IMR-90 (cell line): Measurements from ENCODE around the gene CCKAR. TPM values are rescaled to one million over a fixed set of nuclear protein-coding genes. Genes with fewer than 3 reads are reported as not detected.

ENCODE experiments used
- ATAC-seq: fragments of 200-7000 bp; cut with Tn5 transposase; 2 replicates; pipeline ENCODE4 v1.9.1; 2020; ENCODE audit warnings: low read depth, mild to moderate bottlenecking, moderate library complexity
- BruUV-seq: library from RNA; stranded (reverse); fragments of 400-500 nt; replicated peaks from 2 replicates; lab custom pipeline; 2021; lab: Mats Ljungman, UMichigan
- CTCF ChIA-PET: fragments of 300-600 bp; formaldehyde crosslinking; extraction: SDS; loops from one replicate; lab custom pipeline; 2021; ENCODE audit warnings: antibody characterized with exemption; lab: Yijun Ruan, JAX
- POLR2A ChIA-PET: fragments of 300-600 bp; sonication (Branson Sonifier 250); formaldehyde crosslinking; loops from one replicate; lab custom pipeline; 2022; ENCODE audit warnings: antibody characterized with exemption; ENCODE audit not compliant: unreplicated experiment; lab: Charles Lee
- DNase-seq: peaks from one replicate; pipeline ENCODE4 v3.0.0; 2013
- H2AFZ ChIP-seq: replicated peaks from 2 replicates; pipeline ENCODE3; 2013; ENCODE audit warnings: low read length, mild to moderate bottlenecking; ENCODE audit not compliant: poor library complexity
- H2AK5ac ChIP-seq: 2 replicates; pipeline ENCODE4 v1.6.1; 2013; ENCODE audit warnings: low read depth, low read length, inconsistent platforms
- H2AK9ac ChIP-seq: replicated peaks from 2 replicates; pipeline ENCODE3; 2013; ENCODE audit warnings: mild to moderate bottlenecking, low read depth, low read length, moderate library complexity; ENCODE audit not compliant: poor library complexity
- H2BK120ac ChIP-seq: 2 replicates; pipeline ENCODE4 v1.6.1; 2013; ENCODE audit warnings: low read depth, low read length, inconsistent platforms
- H2BK15ac ChIP-seq: 3 replicates; pipeline ENCODE4 v1.6.1; 2013; ENCODE audit warnings: low read depth, low read length, inconsistent platforms
- H2BK20ac ChIP-seq: 2 replicates; pipeline ENCODE4 v1.6.1; 2013; ENCODE audit warnings: low read depth, mild to moderate bottlenecking, inconsistent platforms, low read length, moderate library complexity
- H2BK5ac ChIP-seq: 2 replicates; pipeline ENCODE4 v1.6.1; 2013; ENCODE audit warnings: mild to moderate bottlenecking, low read depth, low read length, inconsistent platforms; ENCODE audit not compliant: poor library complexity, severe bottlenecking
- H3K14ac ChIP-seq: replicated peaks from 2 replicates; pipeline ENCODE4 v1.6.1; 2013; ENCODE audit warnings: low read depth, low read length, inconsistent platforms
- H3K18ac ChIP-seq: 2 replicates; pipeline ENCODE4 v1.6.1; 2013; ENCODE audit warnings: low read depth, low read length, control low read depth
- H3K23ac ChIP-seq: 2 replicates; pipeline ENCODE4 v1.6.1; 2013; ENCODE audit warnings: low read depth, low read length, inconsistent platforms
- H3K27ac ChIP-seq: 2 replicates; pipeline ENCODE4 v1.5.1; 2013; ENCODE audit warnings: mild to moderate bottlenecking, control low read depth, low read length; ENCODE audit not compliant: insufficient read depth
- H3K27me3 ChIP-seq: 2 replicates; pipeline ENCODE4 v1.6.1; 2013; ENCODE audit warnings: low read length; ENCODE audit not compliant: control insufficient read depth, insufficient read depth
- H3K36me3 ChIP-seq: 2 replicates; pipeline ENCODE4 v1.6.1; 2013; ENCODE audit warnings: low read length, mixed read lengths; ENCODE audit not compliant: control insufficient read depth, insufficient read depth
- H3K4ac ChIP-seq: 2 replicates; pipeline ENCODE4 v1.6.1; 2013; ENCODE audit warnings: low read depth, low read length, inconsistent platforms
- H3K4me1 ChIP-seq: 2 replicates; pipeline ENCODE4 v1.6.1; 2013; ENCODE audit warnings: low read length, mixed read lengths; ENCODE audit not compliant: control insufficient read depth, insufficient read depth
- H3K4me2 ChIP-seq: 2 replicates; pipeline ENCODE4 v1.6.1; 2013; ENCODE audit warnings: low read depth, mild to moderate bottlenecking, control low read depth, low read length, moderate library complexity
- H3K4me3 ChIP-seq: 2 replicates; pipeline ENCODE4 v1.5.1; 2013; ENCODE audit warnings: low read depth, mild to moderate bottlenecking, control low read depth, low read length, moderate library complexity; ENCODE audit not compliant: insufficient read depth
- H3K56ac ChIP-seq: 2 replicates; pipeline ENCODE4 v1.6.1; 2013; ENCODE audit warnings: low read length, inconsistent platforms; ENCODE audit not compliant: insufficient read depth; ENCODE audit errors: extremely low read depth
- H3K79me1 ChIP-seq, 2 experiments: 2 replicates each; pipeline ENCODE4 v1.6.1; 2013; ENCODE audit warnings: low read length in 2 of 2, inconsistent platforms in 1 of 2, low read depth in 1 of 2
- H3K9ac ChIP-seq: 2 replicates; pipeline ENCODE4 v1.6.1; 2013; ENCODE audit warnings: low read depth, low read length, control low read depth
- H3K9me1 ChIP-seq: 2 replicates; pipeline ENCODE4 v1.6.1; 2013; ENCODE audit warnings: low read length, inconsistent platforms; ENCODE audit not compliant: insufficient read depth
- H3K9me3 ChIP-seq: 2 replicates; pipeline ENCODE4 v1.6.1; 2013; ENCODE audit warnings: low read length; ENCODE audit not compliant: control insufficient read depth, insufficient read depth
- H4K20me1 ChIP-seq: 2 replicates; pipeline ENCODE4 v1.6.1; 2013; ENCODE audit warnings: low read length, inconsistent platforms; ENCODE audit not compliant: insufficient read depth
- H4K5ac ChIP-seq: 2 replicates; pipeline ENCODE4 v1.6.1; 2013; ENCODE audit warnings: mild to moderate bottlenecking, low read depth, low read length, control low read depth
- H4K8ac ChIP-seq, 2 experiments: 2 replicates each; pipeline ENCODE4 v1.6.1; 2013; ENCODE audit warnings: low read depth in 2 of 2, low read length in 2 of 2, control low read depth in 1 of 2, inconsistent platforms in 1 of 2
- H4K91ac ChIP-seq: 2 replicates; pipeline ENCODE4 v1.6.1; 2013; ENCODE audit warnings: low read depth, low read length, inconsistent platforms; ENCODE audit not compliant: insufficient read depth
- MAFK ChIP-seq: IDR thresholded peaks from 2 replicates; pipeline ENCODE4 v1.6.1; 2012; ENCODE audit warnings: low read depth, low read length, improper control_type of control experiment
- WGBS, 2 experiments: methylation state at CpG; one replicate each; pipeline versions ENCODE4 v1.1.5 to v1.1.7; 2013; ENCODE audit warnings: missing lambda C conversion rate in 2 of 2; ENCODE audit not compliant: insufficient read length in 1 of 2; ENCODE audit errors: extremely low coverage in 2 of 2; 5-methylcytosine and 5-hydroxymethylcytosine counted together
- dilution Hi-C: fragments of 300-500 bp; cut with HindIII; formaldehyde crosslinking; loops from one replicate; pipeline ENCODE4 v1.14.3; 2018; ENCODE audit warnings: low sequenced_read_pairs; ENCODE audit not compliant: unreplicated experiment
- in situ Hi-C: fragments of 300-500 bp; cut with MboI; formaldehyde crosslinking; loops from 3 replicates; pipeline ENCODE4 v1.14.3; 2019; ENCODE audit warnings: low sequenced_read_pairs, inconsistent platforms, mixed read lengths
- intact Hi-C: fragments of 100-400 bp; cut with micrococcal nuclease; formaldehyde crosslinking; loops from 2 replicates; pipeline ENCODE4 v1.10.0; 2022
- polyA plus RNA-seq, 3 experiments: library from polyadenylated mRNA; depleted of rRNA; stranded (reverse); fragments of >200 nt; gene quantifications; 2 replicates each; pipeline ENCODE4 v1.2.3, GENCODE V29; 2012; ENCODE audit warnings: low replicate concordance in 1 of 3
- total RNA-seq: library from RNA; depleted of rRNA; stranded (reverse); fragments of >200 nt; gene quantifications from 2 replicates; pipeline ENCODE4 v1.2.3, GENCODE V29; 2012
- TF ChIP-seq, protein P1 (sequence below): conservative IDR thresholded peaks from 2 replicates; pipeline ENCODE4 v1.5.1; 2012; ENCODE audit warnings: mild to moderate bottlenecking, low read depth, low read length, improper control_type of control experiment

The CCKAR gene
- total and polyA plus RNA-seq, 2 of the 4 experiments (the other 2 are of a cell fraction), result not detected

DNA sequence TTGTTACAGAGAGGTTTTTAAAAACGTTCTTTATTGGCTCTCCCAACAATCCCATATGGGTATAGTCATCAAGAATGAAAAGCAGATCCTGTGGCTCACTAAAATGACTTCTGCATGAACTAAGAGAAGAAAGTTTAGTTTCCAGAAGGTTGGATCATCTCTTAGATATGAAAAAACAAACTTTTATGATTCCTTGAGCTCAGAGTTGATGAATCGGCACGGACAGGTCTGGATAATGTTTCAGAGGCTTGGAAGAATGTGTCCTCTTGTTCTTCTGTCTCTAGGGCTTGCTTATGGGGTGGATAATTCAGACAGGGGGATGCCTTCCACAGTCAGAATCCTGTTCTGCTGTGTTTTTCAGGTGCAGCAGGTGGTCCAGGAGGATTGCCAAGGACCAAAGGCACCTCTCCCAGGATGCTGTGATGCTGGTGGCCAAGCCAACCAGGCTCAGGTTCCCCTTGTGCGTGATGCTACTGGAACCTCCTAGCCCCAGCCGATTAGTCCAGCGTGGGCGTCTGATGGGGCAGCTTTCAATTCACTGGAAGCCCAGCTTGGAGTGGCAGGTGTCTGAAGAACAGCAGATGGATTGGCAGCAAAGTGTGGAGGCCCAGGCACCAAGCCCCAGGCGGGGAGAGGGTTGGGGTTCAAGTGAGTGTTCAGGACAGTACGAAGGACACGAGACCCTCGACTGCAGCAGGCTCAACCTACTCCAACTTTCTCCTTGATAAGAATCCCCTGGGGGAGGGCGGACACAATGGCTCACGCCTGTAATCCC, 30.3 kb downstream of the CCKAR start:
- H2BK20ac ChIP-seq, result peak overlapping the region; percentile 99
- no TSS peak for BruUV-seq
- intact Hi-C loops (loop anchor here (1.0 to 2.0 kb wide), 4 partner anchors 125 to 550 kb away; partner anchors contain the start of genes STIM2 and TBC1D19), in situ Hi-C loops (loop anchor here (10.0 to 25.0 kb wide), 2 partner anchors 265 to 552 kb away; no protein-coding TSS in a partner anchor), dilution Hi-C loops (no loop called here)
- H3K9me1 ChIP-seq, result peaks cover 12% of the 10 kb centered on the region
- ChIA-PET CTCF (interaction anchor here (1.0 to 1.2 kb wide), 2 partner anchors 36 to 109 kb away, joined by 3 to 4 read pairs; no protein-coding TSS in a partner anchor), POLR2A (interaction anchor here (0.7 kb wide), 2 partner anchors 30 to 216 kb away, joined by 4 to 11 read pairs; no protein-coding TSS in a partner anchor)
- TF ChIP-seq, protein P1, sequence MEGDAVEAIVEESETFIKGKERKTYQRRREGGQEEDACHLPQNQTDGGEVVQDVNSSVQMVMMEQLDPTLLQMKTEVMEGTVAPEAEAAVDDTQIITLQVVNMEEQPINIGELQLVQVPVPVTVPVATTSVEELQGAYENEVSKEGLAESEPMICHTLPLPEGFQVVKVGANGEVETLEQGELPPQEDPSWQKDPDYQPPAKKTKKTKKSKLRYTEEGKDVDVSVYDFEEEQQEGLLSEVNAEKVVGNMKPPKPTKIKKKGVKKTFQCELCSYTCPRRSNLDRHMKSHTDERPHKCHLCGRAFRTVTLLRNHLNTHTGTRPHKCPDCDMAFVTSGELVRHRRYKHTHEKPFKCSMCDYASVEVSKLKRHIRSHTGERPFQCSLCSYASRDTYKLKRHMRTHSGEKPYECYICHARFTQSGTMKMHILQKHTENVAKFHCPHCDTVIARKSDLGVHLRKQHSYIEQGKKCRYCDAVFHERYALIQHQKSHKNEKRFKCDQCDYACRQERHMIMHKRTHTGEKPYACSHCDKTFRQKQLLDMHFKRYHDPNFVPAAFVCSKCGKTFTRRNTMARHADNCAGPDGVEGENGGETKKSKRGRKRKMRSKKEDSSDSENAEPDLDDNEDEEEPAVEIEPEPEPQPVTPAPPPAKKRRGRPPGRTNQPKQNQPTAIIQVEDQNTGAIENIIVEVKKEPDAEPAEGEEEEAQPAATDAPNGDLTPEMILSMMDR, result no peak
- TF ChIP-seq MAFK, result 0 out of 2 replicates have a peak, but pooled peaks have one; percentile 26
- ATAC-seq (peak; percentile 57), DNase-seq (peak; percentile 90)
- H3K14ac ChIP-seq, result peak overlapping the region; percentile 81
- H4K91ac ChIP-seq, result peak overlapping the region; percentile 94
- peak overlapping the region; percentile 80 for H4K5ac ChIP-seq
- H2AK9ac ChIP-seq, result peak overlapping the region; percentile 83
- H3K4me2 ChIP-seq, result peak overlapping the region; percentile 76
- no peaks in the 10 kb centered on the region for H3K36me3 ChIP-seq
- peak overlapping the region; percentile 79 for H2AFZ ChIP-seq
- H3K56ac ChIP-seq, result peak overlapping the region; percentile 73
- peak overlapping the region; percentile 94 for H3K18ac ChIP-seq
- peak overlapping the region; percentile 93; the same call in 2 of the 3 replicates for H2BK15ac ChIP-seq
- peak overlapping the region; percentile 90 for H3K27ac ChIP-seq
- H3K23ac ChIP-seq, result peak overlapping the region; percentile 55
- peak overlapping the region; percentile 98 for H3K4ac ChIP-seq
- H2BK5ac ChIP-seq, result peak overlapping the region; percentile 97
- H3K4me3 ChIP-seq, result no peak overlapping the region
- peaks cover 5% of the 10 kb centered on the region for H3K9me3 ChIP-seq
- peak overlapping the region; percentile 97 for H2BK120ac ChIP-seq
- peak overlapping the region; percentile 97 for H2AK5ac ChIP-seq
- peaks cover 22% of the 10 kb centered on the region for H3K4me1 ChIP-seq
- no peaks in the 10 kb centered on the region for H3K27me3 ChIP-seq
- no peak overlapping the region; the same call in 1 of the 2 replicates for H3K9ac ChIP-seq
- H4K20me1 ChIP-seq, result no peaks in the 10 kb centered on the region; the same call in 1 of the 2 replicates
- H4K8ac ChIP-seq, result peak overlapping the region; percentile 42 to 93; a peak in 3 of 4 replicates
- no peaks in the 10 kb centered on the region for H3K79me1 ChIP-seq
- 67% methylated on average over 6 of the region's 13 CpGs; no CpG with 5 or more reads in 1 of the 2 experiments for WGBS, 2 experiments
